ENCODE measurements around the gene PXK. TPM values are rescaled to one million over a fixed set of nuclear protein-coding genes. Genes with fewer than 3 reads are reported as not detected.

The PXK gene
- total and polyA plus RNA-seq, 10 of the 15 experiments (the other 5 are each of a cell fraction or from before 2014, with no cell fraction given) = 8.4 to 38.0 (median 27.6) TPM

GRCh38 chr3:58425782-58426181 lies 93.1 kb downstream of the PXK start:
- FAIRE-seq = no peak
- POLR2A ChIA-PET = no interaction called here

More at GRCh38 chr3:58425782-58426181, 93.1 kb downstream of the PXK start:
- intact Hi-C loops (cut with micrococcal nuclease; ENCODE audit: unreplicated experiment) = no loop called here
- ATAC-seq (no peak), DNase-seq (ENCODE audit: low read depth, low spot score) (no peak)
- no peak overlapping the region for H3K9ac ChIP-seq (ENCODE audit: control insufficient read depth, insufficient read depth, low read length)
- RAD21 ChIA-PET (ENCODE audit: unreplicated experiment) = no interaction called here
- no peak overlapping the region for H3K4me2 ChIP-seq (ENCODE audit: control insufficient read depth, insufficient read depth)
- H3K4me3 ChIP-seq = no peak overlapping the region
- SMC1A ChIA-PET (ENCODE audit: uncharacterized antibody, unreplicated experiment) = interaction anchor here (0.7 to 1.8 kb wide), 3 partner anchors 32 to 90 kb away, joined by 3 read pairs; no protein-coding TSS in a partner anchor
- 50% methylated on average over 2 of the region's 2 CpGs for WGBS (ENCODE audit: insufficient coverage, insufficient replicate concordance, low lambda C conversion rate, missing lambda C conversion rate)
- no peaks in the 10 kb centered on the region for H3K27me3 ChIP-seq (replicated peaks in 1 of 2; ENCODE audit: control insufficient read depth in 2 of 2, insufficient read depth in 2 of 2, low read length in 1 of 2)
- CTCF ChIA-PET = interaction anchor here (0.6 to 1.2 kb wide), 4 partner anchors 34 to 260 kb away, joined by 3 to 4 read pairs (median 3); no protein-coding TSS in a partner anchor
- BruUV-seq (replicated peaks) = no TSS peak
- no peaks in the 10 kb centered on the region; the same call in 1 of the 2 replicates for H4K20me1 ChIP-seq (ENCODE audit: control insufficient read depth, insufficient read depth)
- H3K79me2 ChIP-seq (ENCODE audit: control insufficient read depth, insufficient read depth, low read length) = no peaks in the 10 kb centered on the region
- TF ChIP-seq ATF2 (IDR thresholded peaks at IDR 0.05; ENCODE audit: low read length) = no peak
- no peak for TF ChIP-seq LARP7 (IDR thresholded peaks at IDR 0.05)
- TF ChIP-seq HDAC6 (IDR thresholded peaks at IDR 0.05; ENCODE audit: unreplicated experiment) = no peak
- no peak for TF ChIP-seq CTCF (IDR thresholded peaks at IDR 0.05 in 2 of 3, conservative IDR thresholded peaks at IDR 0.05 in 1 of 3; ENCODE audit: control insufficient read depth in 2 of 3, extremely low read depth in 1 of 3, insufficient read depth in 1 of 3, low read depth in 3 of 3, low read length in 3 of 3)
- no peak overlapping the region for H2AFZ ChIP-seq (ENCODE audit: control insufficient read depth, low read depth, low read length)
- H3K36me3 ChIP-seq (ENCODE audit: control insufficient read depth in 2 of 2, insufficient read depth in 2 of 2, low read length in 1 of 2) = peaks cover 6 to 27% of the 10 kb centered on the region in 2 experiments
- no peaks in the 10 kb centered on the region for H3K9me3 ChIP-seq (replicated peaks; ENCODE audit: control insufficient read depth, insufficient read depth, low read length)
- H3K27ac ChIP-seq (ENCODE audit: control insufficient read depth, insufficient read depth) = no peak overlapping the region
- in situ Hi-C loops (cut with MboI) = no loop called here
- peaks cover 18% of the 10 kb centered on the region for H3K4me1 ChIP-seq (ENCODE audit: control insufficient read depth, insufficient read depth, low read length)
